Endothelial cell of umbilical vein (primary cell): Measurements from ENCODE around the gene HNRNPM. TPM values are rescaled to one million over a fixed set of nuclear protein-coding genes. Genes with fewer than 3 reads are reported as not detected.
A peak's percentile ranks its signal among the peaks of the same experiment; 100 is the strongest.

ENCODE experiments used
- BruUV-seq: library from RNA; stranded (reverse); fragments of 400-500 nt; replicated peaks from 2 replicates; lab custom pipeline; 2021; lab: Mats Ljungman, UMichigan
- CTCF ChIA-PET: fragments of 300-600, 350-600 bp; sonication (Branson Sonifier 250); formaldehyde crosslinking; loops from one replicate; lab custom pipeline; 2021; ENCODE audit warnings: antibody characterized with exemption, inconsistent platforms; lab: Charles Lee
- POLR2A ChIA-PET: fragments of 300-600, 350-600 bp; sonication (Branson Sonifier 250); formaldehyde crosslinking; loops from one replicate; lab custom pipeline; 2021; ENCODE audit warnings: antibody characterized with exemption, inconsistent platforms; lab: Charles Lee
- DNase-seq: peaks from one replicate; pipeline ENCODE4 v3.0.0-alpha.2; 2011; ENCODE audit warnings: low read depth, low spot score
- FAIRE-seq: peaks from 2 replicates; lab custom pipeline; 2011; peaks lifted over from hg19 to GRCh38; lab: Jason Lieb, UNC
- H2AFZ ChIP-seq: 2 replicates; pipeline ENCODE4 v1.6.0; 2012; ENCODE audit warnings: low read depth, low read length, control low read depth, inconsistent platforms
- H3K27ac ChIP-seq: 2 replicates; pipeline ENCODE4 v1.5.1; 2011; ENCODE audit warnings: low read depth, mild to moderate bottlenecking, control low read depth, low read length, moderate library complexity; ENCODE audit not compliant: insufficient read depth
- H3K27me3 ChIP-seq, 2 experiments: 2 replicates each; pipeline versions ENCODE4 v1.6.0 to v1.6.1; 2011; ENCODE audit warnings: low read length in 2 of 2, mixed read lengths in 1 of 2; ENCODE audit not compliant: control insufficient read depth in 2 of 2, insufficient read depth in 2 of 2
- H3K36me3 ChIP-seq, 2 experiments: 2 replicates in 1 of 2; 3 replicates in 1 of 2; pipeline ENCODE4 v1.5.1; 2011; ENCODE audit warnings: low read length in 2 of 2, mild to moderate bottlenecking in 1 of 2, moderate library complexity in 1 of 2; ENCODE audit not compliant: control insufficient read depth in 2 of 2, insufficient read depth in 2 of 2; ENCODE audit errors: extremely low read depth in 1 of 2
- H3K4me1 ChIP-seq: 3 replicates; pipeline ENCODE4 v1.5.1; 2011; ENCODE audit warnings: mild to moderate bottlenecking, low read length; ENCODE audit not compliant: control insufficient read depth, insufficient read depth; ENCODE audit errors: extremely low read depth
- H3K4me2 ChIP-seq: 2 replicates; pipeline ENCODE4 v1.6.1; 2011; ENCODE audit warnings: low read length, control low read depth, mixed read lengths; ENCODE audit not compliant: insufficient read depth
- H3K4me3 ChIP-seq, 3 experiments: fragments of 200-600 bp in 1 of 3; sonication (generic), shearing (Covaris generic) in 1 of 3; replicated peaks in 1 of 3; 2 replicates each; pipeline ENCODE4 v1.5.1; 2011 to 2016; ENCODE audit warnings: control low read depth in 3 of 3, low read length in 3 of 3, mild to moderate bottlenecking in 2 of 3, inconsistent platforms in 1 of 3, low read depth in 1 of 3, moderate library complexity in 1 of 3; ENCODE audit not compliant: insufficient read depth in 1 of 3
- H3K79me2 ChIP-seq: 2 replicates; pipeline ENCODE4 v1.6.0; 2012; ENCODE audit warnings: low read length, inconsistent platforms; ENCODE audit not compliant: control insufficient read depth, insufficient read depth
- H3K9ac ChIP-seq: replicated peaks from 2 replicates; pipeline ENCODE3; 2011; ENCODE audit warnings: low read length, control low read depth; ENCODE audit not compliant: insufficient read depth; ENCODE audit errors: extremely low read depth
- H3K9me1 ChIP-seq: replicated peaks from 3 replicates; pipeline ENCODE4 v1.6.0; 2011; ENCODE audit warnings: mild to moderate bottlenecking, low read length; ENCODE audit not compliant: control insufficient read depth, insufficient read depth; ENCODE audit errors: extremely low read depth
- H3K9me3 ChIP-seq: replicated peaks from 2 replicates; pipeline ENCODE4 v1.5.1; 2012; ENCODE audit warnings: low read length, inconsistent platforms; ENCODE audit not compliant: control insufficient read depth, insufficient read depth
- H4K20me1 ChIP-seq: replicated peaks from 2 replicates; pipeline ENCODE3; 2011; ENCODE audit warnings: mild to moderate bottlenecking, low read length; ENCODE audit not compliant: control insufficient read depth, insufficient read depth; ENCODE audit errors: extremely low read depth
- CTCF ChIP-seq, 2 donors: IDR thresholded peaks; 1 replicate in 1 of 2; 2 replicates in 1 of 2; pipeline ENCODE4 v1.5.1; 2011; ENCODE audit warnings: low read length in 2 of 2, mild to moderate bottlenecking in 2 of 2, moderate library complexity in 2 of 2, control low read depth in 1 of 2, inconsistent platforms in 1 of 2, low read depth in 1 of 2; ENCODE audit not compliant: insufficient read depth in 1 of 2; ENCODE audit errors: extremely low read depth in 1 of 2
- EZH2 ChIP-seq: IDR thresholded peaks from 2 replicates; pipeline ENCODE4 v1.6.1; 2012; ENCODE audit warnings: borderline replicate concordance, low read depth, mild to moderate bottlenecking, moderate library complexity, low read length, inconsistent platforms; ENCODE audit not compliant: severe bottlenecking
- GATA2 ChIP-seq: IDR thresholded peaks from 2 replicates; pipeline ENCODE4 v1.7.0; 2011; ENCODE audit warnings: low read depth, mild to moderate bottlenecking, moderate library complexity, mixed read lengths, low read length; ENCODE audit not compliant: insufficient read length, insufficient read depth
- JUN ChIP-seq: IDR thresholded peaks from 2 replicates; pipeline ENCODE4 v1.6.1; 2011; ENCODE audit warnings: borderline replicate concordance, low read depth; ENCODE audit not compliant: insufficient read length, insufficient read depth
- MYC ChIP-seq: IDR thresholded peaks from one replicate; pipeline ENCODE4 v1.6.1; 2011; ENCODE audit warnings: mild to moderate bottlenecking, low read depth, low read length
- POLR2A ChIP-seq: IDR thresholded peaks from 2 replicates; pipeline ENCODE4 v1.6.1; 2012; ENCODE audit warnings: low read depth, mild to moderate bottlenecking, control low read depth, low read length
- POLR2AphosphoS5 ChIP-seq: IDR thresholded peaks from 2 replicates; pipeline ENCODE4 v1.6.1; 2012; ENCODE audit warnings: low read depth, mild to moderate bottlenecking, control low read depth, low read length, moderate library complexity; ENCODE audit not compliant: insufficient read depth
- dilution Hi-C: fragments of 300-500 bp; cut with MboI; formaldehyde crosslinking; loops from one replicate; pipeline ENCODE4 v1.15.0; 2019; ENCODE audit warnings: low sequenced_read_pairs; ENCODE audit not compliant: extremely low pct_ligation_motif_present
- intact Hi-C: fragments of 100-400 bp; cut with micrococcal nuclease; formaldehyde crosslinking; loops from one replicate; pipeline ENCODE4 v1.10.0; 2022
- polyA plus RNA-seq, 4 experiments: library from polyadenylated mRNA; depleted of rRNA in 3 of 4; stranded (reverse) in 3 of 4; unstranded in 1 of 4; fragments of >200 nt; gene quantifications; 2 replicates each; pipeline versions ENCODE4 v1.2.1 to v1.2.3, GENCODE V29; 2011 to 2012; ENCODE audit warnings: missing spikeins in 1 of 4
- total RNA-seq: library from RNA; stranded (reverse); gene quantifications from 2 replicates; pipeline ENCODE4 v1.2.3, GENCODE V29; 2021

Gene HNRNPM
- total and polyA plus RNA-seq, 2 donors (not counting 3 experiments of a cell fraction or from before 2014, with no cell fraction given) = 244 to 301 TPM

GRCh38 chr19:8455018-8455417 lies 10.2 kb downstream of the HNRNPM start:
- no peak for DNase-seq
- peaks cover 48% of the 10 kb centered on the region for H3K4me1 ChIP-seq
- no peak overlapping the region for H3K4me3 ChIP-seq
- H3K9me1 ChIP-seq = no peaks in the 10 kb centered on the region
- intact Hi-C loops (loop anchor here (5.0 kb wide), 1 partner anchor 52 kb away; no protein-coding TSS in a partner anchor), dilution Hi-C loops (no loop called here)
- H3K27ac ChIP-seq = no peak overlapping the region
- no peak overlapping the region for H3K4me2 ChIP-seq
- H2AFZ ChIP-seq = no peak overlapping the region
- H3K36me3 ChIP-seq = peaks cover 20 to 21% of the 10 kb centered on the region in 2 experiments
- BruUV-seq = no TSS peak
- H4K20me1 ChIP-seq = peaks cover 39% of the 10 kb centered on the region
- POLR2A ChIA-PET = no interaction called here
- H3K9me3 ChIP-seq = no peaks in the 10 kb centered on the region
- peaks cover 100% of the 10 kb centered on the region for H3K79me2 ChIP-seq
- TF ChIP-seq POLR2AphosphoS5 (no peak), GATA2 (no peak)
- H3K27me3 ChIP-seq = no peaks in the 10 kb centered on the region
- no peak for FAIRE-seq
- H3K9ac ChIP-seq = no peak overlapping the region
- CTCF ChIA-PET = interaction anchor here (0.5 to 0.6 kb wide), 2 partner anchors 106 to 1746 kb away, joined by 4 to 5 read pairs; no protein-coding TSS in a partner anchor

GRCh38 chr19:8456064-8456463 lies 11.3 kb downstream of the HNRNPM start:
- FAIRE-seq (peak; percentile 46), DNase-seq (no peak)
- no peaks in the 10 kb centered on the region for H3K9me1 ChIP-seq
- ChIA-PET CTCF (interaction anchor here (0.8 to 3.5 kb wide), 7 partner anchors 10 to 108 kb away, joined by 3 to 29 read pairs (median 5); partner anchors contain the start of gene HNRNPM), POLR2A (interaction anchor here (0.6 kb wide), 1 partner anchor 103 kb away, joined by 3 read pairs; no protein-coding TSS in a partner anchor)
- H3K9me3 ChIP-seq = no peaks in the 10 kb centered on the region
- no peak overlapping the region for H3K4me2 ChIP-seq
- no peak overlapping the region for H3K4me3 ChIP-seq
- TF ChIP-seq POLR2A (no peak), JUN (no peak), CTCF (IDR thresholded peaks at IDR 0.05; ENCODE audit: extremely low read depth in 1 of 2, insufficient read depth in 1 of 2, low read depth in 1 of 2, low read length in 2 of 2) (no peak), MYC (no peak), GATA2 (no peak), EZH2 (no peak)
- peaks cover 43% of the 10 kb centered on the region for H4K20me1 ChIP-seq
- no peak overlapping the region for H3K27ac ChIP-seq
- no peak overlapping the region for H2AFZ ChIP-seq
- peaks cover 100% of the 10 kb centered on the region for H3K79me2 ChIP-seq
- H3K4me1 ChIP-seq = peaks cover 49% of the 10 kb centered on the region
- peaks cover 20 to 26% of the 10 kb centered on the region in 2 experiments for H3K36me3 ChIP-seq
- dilution Hi-C loops (no loop called here), intact Hi-C loops (loop anchor here (5.0 kb wide), 1 partner anchor 51 kb away; no protein-coding TSS in a partner anchor)
- BruUV-seq = no TSS peak
- H3K9ac ChIP-seq = no peak overlapping the region
- no peaks in the 10 kb centered on the region for H3K27me3 ChIP-seq
